ENCODE data around the gene KCP.

DNA sequence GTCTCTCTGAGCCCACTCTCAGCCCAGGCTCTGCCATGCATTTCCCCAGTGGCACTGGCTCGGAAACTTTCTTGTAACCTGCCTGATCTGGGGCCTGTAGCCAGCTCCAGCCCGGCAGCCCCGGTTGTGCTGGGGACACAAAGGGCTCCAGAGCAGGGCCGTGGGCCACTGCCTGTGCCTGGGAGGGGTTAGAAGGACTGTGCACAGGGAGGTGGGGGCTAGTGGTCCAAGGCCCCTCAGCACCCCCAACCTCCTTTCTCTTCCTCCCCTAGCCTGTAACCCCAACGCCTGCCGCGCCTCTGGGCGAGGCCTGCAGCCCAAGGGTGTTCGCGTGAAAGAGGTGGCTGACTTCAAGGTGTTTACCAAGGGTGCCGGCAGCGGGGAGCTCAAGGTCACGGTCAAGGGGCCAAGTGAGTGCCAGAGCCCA lies 70.7 kb downstream of the KCP start:
- no peak for TF ChIP-seq CTCF (conservative IDR thresholded peaks at IDR 0.05; ENCODE audit: low read length)
- TF ChIP-seq EZH2phosphoT487 (IDR thresholded peaks at IDR 0.05; ENCODE audit: borderline replicate concordance), result no peak
